ENCODE data around the gene CCDC187. TPM values are rescaled to one million over a fixed set of nuclear protein-coding genes. Genes with fewer than 3 reads are reported as not detected.

CCDC187 gene
- total and polyA plus RNA-seq, 4 experiments from 2014 or later, result not detected

DNA sequence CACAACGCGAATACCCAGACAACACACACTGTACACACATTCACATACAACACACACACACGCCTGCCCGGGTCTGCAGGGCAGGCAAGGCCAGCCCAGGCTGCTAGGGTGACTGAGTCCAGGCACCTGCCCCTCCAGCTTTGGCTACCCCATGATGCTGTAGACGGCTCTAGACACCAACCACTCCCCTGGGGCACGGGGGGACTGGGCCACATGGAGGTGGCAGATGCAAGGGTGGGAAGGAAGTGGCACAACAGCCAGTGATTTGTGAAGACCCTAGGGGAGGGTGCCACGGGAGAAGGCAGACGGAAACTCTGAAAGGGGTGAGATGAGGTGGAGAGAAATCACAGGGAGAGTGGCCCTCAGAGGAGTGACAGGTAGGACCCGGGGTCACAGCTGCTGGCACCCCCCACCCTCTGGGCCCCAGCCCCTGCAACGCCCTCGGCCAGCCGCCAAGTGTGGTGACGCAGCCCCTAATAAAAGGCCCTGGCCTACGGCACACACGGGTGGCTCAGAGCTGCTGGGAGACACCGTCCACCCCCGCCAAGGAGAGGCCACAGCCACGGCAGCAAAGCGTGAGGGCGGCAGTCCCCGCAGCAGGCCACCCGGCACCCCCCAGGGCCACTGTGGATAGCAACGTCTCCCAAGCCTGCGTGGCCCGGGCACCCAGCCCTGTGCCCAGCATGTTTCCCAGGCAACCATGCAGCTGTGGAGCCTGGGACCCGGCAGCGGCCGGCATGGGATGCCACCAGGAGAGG lies 6.6 kb upstream of the CCDC187 start:
- Histone ChIP-seq H3K4me1 (ENCODE audit: insufficient read depth, low read length) (peaks cover 5% of the 10 kb centered on the region), H3K27me3 (ENCODE audit: insufficient read depth, low read length) (no peaks in the 10 kb centered on the region), H3K36me3 (ENCODE audit: insufficient read depth, low read length) (no peaks in the 10 kb centered on the region), H3K27ac (ENCODE audit: low read depth, low read length) (no peak overlapping the region), H3K9me3 (ENCODE audit: control insufficient read depth in 1 of 2, low read length in 2 of 2) (no peaks in the 10 kb centered on the region), H3K4me3 (ENCODE audit: low read length in 2 of 2) (no peak overlapping the region)
- DNase-seq, result no peak
- ChIA-PET POLR2A (ENCODE audit: partially characterized antibody) (no interaction called here), CTCF (ENCODE audit: partially characterized antibody) (no interaction called here)
- Mint-ChIP-seq H3K36me3 (no peaks in the 10 kb centered on the region), H3K4me3 (no peak overlapping the region), H3K27ac (no peak overlapping the region), H3K9me3 (peaks cover 0 to 9% (median 0%) of the 10 kb centered on the region in 8 donors), H3K27me3 (peaks cover 0 to 3% of the 10 kb centered on the region in 2 donors), H3K4me1 (peaks cover 0 to 7% (median 4%) of the 10 kb centered on the region in 4 donors)
- intact Hi-C loops (cut with micrococcal nuclease), result no loop called here

GRCh38 chr9:136309806-136310220 lies 5.9 kb upstream of the CCDC187 start:
- CTCF ChIA-PET (ENCODE audit: partially characterized antibody), result no interaction called here

GRCh38 chr9:136309101-136309801 lies 5.4 kb upstream of the CCDC187 start:
- intact Hi-C loops (cut with micrococcal nuclease), result no loop called here
- CTCF ChIA-PET (ENCODE audit: partially characterized antibody), result no interaction called here
- no peak for DNase-seq

More at GRCh38 chr9:136309806-136310220, 5.9 kb upstream of the CCDC187 start:
- POLR2A ChIA-PET (ENCODE audit: partially characterized antibody), result no interaction called here
- Mint-ChIP-seq H3K27ac (no peak overlapping the region), H3K36me3 (no peaks in the 10 kb centered on the region), H3K9me3 (peaks cover 0 to 4% (median 0%) of the 10 kb centered on the region in 8 donors), H3K4me3 (no peak overlapping the region), H3K27me3 (peaks cover 0 to 5% of the 10 kb centered on the region in 2 donors), H3K4me1 (peaks cover 0 to 7% (median 4%) of the 10 kb centered on the region in 4 donors)
- H3K4me3 ChIP-seq (ENCODE audit: low read length in 2 of 2), result no peak overlapping the region
- no peak overlapping the region for H3K27ac ChIP-seq (ENCODE audit: low read depth, low read length)
- no peaks in the 10 kb centered on the region for H3K27me3 ChIP-seq (ENCODE audit: insufficient read depth, low read length)
- DNase-seq, result no peak
- H3K9me3 ChIP-seq (ENCODE audit: control insufficient read depth in 1 of 2, low read length in 2 of 2), result no peaks in the 10 kb centered on the region
- intact Hi-C loops (cut with micrococcal nuclease), result no loop called here
- H3K4me1 ChIP-seq (ENCODE audit: insufficient read depth, low read length), result peaks cover 5% of the 10 kb centered on the region
- H3K36me3 ChIP-seq (ENCODE audit: insufficient read depth, low read length), result no peaks in the 10 kb centered on the region

GRCh38 chr9:136308702-136309053 lies 4.8 kb upstream of the CCDC187 start:
- Mint-ChIP-seq H3K36me3 (no peaks in the 10 kb centered on the region), H3K4me3 (no peak overlapping the region), H3K27me3 (peaks cover 0 to 5% of the 10 kb centered on the region in 2 donors), H3K4me1 (peaks cover 0 to 4% (median 4%) of the 10 kb centered on the region in 4 donors), H3K9me3 (no peaks in the 10 kb centered on the region), H3K27ac (no peak overlapping the region)
- intact Hi-C loops (cut with micrococcal nuclease), result no loop called here
- POLR2A ChIA-PET (ENCODE audit: partially characterized antibody), result no interaction called here
- Histone ChIP-seq H3K9me3 (ENCODE audit: control insufficient read depth in 1 of 2, low read length in 2 of 2) (no peaks in the 10 kb centered on the region), H3K27me3 (ENCODE audit: insufficient read depth, low read length) (no peaks in the 10 kb centered on the region), H3K36me3 (ENCODE audit: insufficient read depth, low read length) (no peaks in the 10 kb centered on the region), H3K4me1 (ENCODE audit: insufficient read depth, low read length) (peaks cover 5% of the 10 kb centered on the region), H3K4me3 (ENCODE audit: low read length in 2 of 2) (no peak overlapping the region), H3K27ac (ENCODE audit: low read depth, low read length) (no peak overlapping the region)
- DNase-seq, result no peak
- CTCF ChIA-PET (ENCODE audit: partially characterized antibody), result no interaction called here

More at GRCh38 chr9:136309101-136309801, 5.4 kb upstream of the CCDC187 start:
- Mint-ChIP-seq H3K9me3 (no peaks in the 10 kb centered on the region), H3K27me3 (peaks cover 0 to 5% of the 10 kb centered on the region in 2 donors), H3K4me3 (no peak overlapping the region), H3K4me1 (peaks cover 0 to 4% (median 4%) of the 10 kb centered on the region in 4 donors), H3K36me3 (no peaks in the 10 kb centered on the region), H3K27ac (no peak overlapping the region)
- Histone ChIP-seq H3K36me3 (ENCODE audit: insufficient read depth, low read length) (no peaks in the 10 kb centered on the region), H3K4me3 (ENCODE audit: low read length in 2 of 2) (no peak overlapping the region), H3K27ac (ENCODE audit: low read depth, low read length) (no peak overlapping the region), H3K27me3 (ENCODE audit: insufficient read depth, low read length) (no peaks in the 10 kb centered on the region), H3K4me1 (ENCODE audit: insufficient read depth, low read length) (peaks cover 5% of the 10 kb centered on the region), H3K9me3 (ENCODE audit: control insufficient read depth in 1 of 2, low read length in 2 of 2) (no peaks in the 10 kb centered on the region)
- POLR2A ChIA-PET (ENCODE audit: partially characterized antibody), result no interaction called here

DNA sequence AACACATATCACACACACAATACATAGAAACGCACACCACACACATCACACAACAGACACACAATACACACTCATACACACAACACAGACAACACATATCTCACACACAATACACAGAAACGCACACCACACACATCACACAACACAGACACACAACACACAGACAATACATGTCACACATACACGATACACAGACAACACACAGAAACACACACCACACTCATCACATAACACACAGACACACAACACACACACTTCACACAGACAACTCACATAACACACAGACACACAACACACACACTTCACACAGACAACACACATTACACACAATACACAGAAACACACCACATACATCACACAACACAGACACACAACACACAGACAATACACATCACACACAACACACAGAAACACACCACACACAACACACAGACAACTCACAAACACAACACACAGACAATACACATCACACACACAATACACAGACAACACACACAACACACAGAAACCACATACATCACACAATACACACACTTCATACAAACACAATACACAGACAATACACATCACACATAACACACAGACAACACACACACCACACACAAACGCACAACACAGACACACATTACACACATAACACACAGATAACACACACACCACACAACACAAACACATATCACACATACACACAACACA lies 4.3 kb upstream of the CCDC187 start:
- DNase-seq, result no peak
- H3K9me3 Mint-ChIP-seq, result no peaks in the 10 kb centered on the region
- H3K27ac Mint-ChIP-seq, result no peak overlapping the region
- peaks cover 0 to 4% (median 4%) of the 10 kb centered on the region in 4 donors for H3K4me1 Mint-ChIP-seq
- H3K36me3 Mint-ChIP-seq, result no peaks in the 10 kb centered on the region
- Histone ChIP-seq H3K4me3 (ENCODE audit: low read length in 2 of 2) (no peak overlapping the region), H3K36me3 (ENCODE audit: insufficient read depth, low read length) (no peaks in the 10 kb centered on the region), H3K9me3 (ENCODE audit: control insufficient read depth in 1 of 2, low read length in 2 of 2) (no peaks in the 10 kb centered on the region), H3K27ac (ENCODE audit: low read depth, low read length) (no peak overlapping the region), H3K27me3 (ENCODE audit: insufficient read depth, low read length) (no peaks in the 10 kb centered on the region), H3K4me1 (ENCODE audit: insufficient read depth, low read length) (peaks cover 5% of the 10 kb centered on the region)
- no peak overlapping the region for H3K4me3 Mint-ChIP-seq
- H3K27me3 Mint-ChIP-seq, result peaks cover 0 to 5% of the 10 kb centered on the region in 2 donors
- ChIA-PET POLR2A (ENCODE audit: partially characterized antibody) (no interaction called here), CTCF (ENCODE audit: partially characterized antibody) (no interaction called here)
- intact Hi-C loops (cut with micrococcal nuclease), result no loop called here

DNA sequence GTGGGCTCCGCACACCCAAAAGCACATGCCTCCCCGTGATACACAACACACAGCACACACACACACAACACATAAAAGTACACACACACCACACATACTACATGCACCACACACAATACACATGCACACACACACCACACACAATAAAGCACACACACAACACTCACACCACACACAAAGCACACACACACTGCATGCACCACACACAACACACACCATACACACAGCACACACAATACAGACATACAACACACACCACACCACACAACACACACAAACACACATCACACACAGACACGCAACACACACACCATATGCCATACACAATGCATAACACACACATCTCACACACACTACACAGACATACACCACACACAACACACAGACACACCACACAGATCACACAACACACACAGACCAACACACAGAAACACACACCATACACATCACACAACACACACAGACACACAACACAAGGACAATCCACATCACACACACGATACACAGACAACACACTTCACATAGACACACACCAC lies 3.4 kb upstream of the CCDC187 start:
- H3K4me3 ChIP-seq (ENCODE audit: low read length in 2 of 2), result no peak overlapping the region
- no peaks in the 10 kb centered on the region for H3K9me3 ChIP-seq (ENCODE audit: control insufficient read depth in 1 of 2, low read length in 2 of 2)
- intact Hi-C loops (cut with micrococcal nuclease), result no loop called here
- POLR2A ChIA-PET (ENCODE audit: partially characterized antibody), result no interaction called here
- CTCF ChIA-PET (ENCODE audit: partially characterized antibody), result no interaction called here
- H3K27me3 ChIP-seq (ENCODE audit: insufficient read depth, low read length), result no peaks in the 10 kb centered on the region
- DNase-seq, result no peak
- Mint-ChIP-seq H3K36me3 (no peaks in the 10 kb centered on the region), H3K27me3 (peaks cover 0 to 5% of the 10 kb centered on the region in 2 donors), H3K4me3 (no peak overlapping the region), H3K27ac (no peak overlapping the region), H3K9me3 (no peaks in the 10 kb centered on the region), H3K4me1 (peaks cover 0 to 4% (median 4%) of the 10 kb centered on the region in 4 donors)
- peaks cover 5% of the 10 kb centered on the region for H3K4me1 ChIP-seq (ENCODE audit: insufficient read depth, low read length)
- H3K36me3 ChIP-seq (ENCODE audit: insufficient read depth, low read length), result no peaks in the 10 kb centered on the region
- H3K27ac ChIP-seq (ENCODE audit: low read depth, low read length), result no peak overlapping the region

Data from CD4-positive, alpha-beta memory T cell (primary cell).